Fibroblast of lung (primary cell): ENCODE data around the gene TEX52. TPM values are rescaled to one million over a fixed set of nuclear protein-coding genes. Genes with fewer than 3 reads are reported as not detected.

Experiments
- DNase-seq, 2 donors: peaks; one replicate each; pipeline versions ENCODE4 v3.0.0 to v3.0.0-alpha.2; 2010; ENCODE audit warnings: low read depth in 2 of 2
- H2AFZ ChIP-seq: 2 replicates; pipeline ENCODE4 v1.5.1; 2012; ENCODE audit warnings: low read length, control low read depth, inconsistent platforms
- H3K27ac ChIP-seq: 2 replicates; pipeline ENCODE4 v1.5.1; 2011; ENCODE audit warnings: low read length, control low read depth; ENCODE audit not compliant: insufficient read depth
- H3K27me3 ChIP-seq: 2 replicates; pipeline ENCODE4 v1.5.1; 2011; ENCODE audit warnings: mild to moderate bottlenecking, low read length; ENCODE audit not compliant: control insufficient read depth, insufficient read depth
- H3K36me3 ChIP-seq: 2 replicates; pipeline ENCODE4 v1.5.1; 2011; ENCODE audit warnings: low read length; ENCODE audit not compliant: control insufficient read depth, insufficient read depth
- H3K4me1 ChIP-seq: 2 replicates; pipeline ENCODE4 v1.5.1; 2011; ENCODE audit warnings: low read length; ENCODE audit not compliant: control insufficient read depth, insufficient read depth; ENCODE audit errors: extremely low read depth
- H3K4me2 ChIP-seq: 2 replicates; pipeline ENCODE4 v1.5.1; 2011; ENCODE audit warnings: low read length, control low read depth; ENCODE audit not compliant: insufficient read depth; ENCODE audit errors: extremely low read depth
- H3K4me3 ChIP-seq, 4 experiments: fragments of 200-600 bp in 1 of 4; sonication (generic) in 1 of 4; replicated peaks in 1 of 4; 2 replicates each; pipeline ENCODE4 v1.5.1; 2011 to 2016; ENCODE audit warnings: low read length in 4 of 4, low read depth in 3 of 4, mild to moderate bottlenecking in 3 of 4, control low read depth in 2 of 4, inconsistent platforms in 1 of 4, mixed read lengths in 1 of 4; ENCODE audit not compliant: insufficient read depth in 1 of 4; ENCODE audit errors: control extremely low read depth in 1 of 4
- H3K79me2 ChIP-seq: 2 replicates; pipeline ENCODE4 v1.5.1; 2012; ENCODE audit warnings: mild to moderate bottlenecking, low read length, inconsistent platforms; ENCODE audit not compliant: control insufficient read depth, insufficient read depth
- H3K9ac ChIP-seq: 2 replicates; pipeline ENCODE4 v1.5.1; 2011; ENCODE audit warnings: mild to moderate bottlenecking, low read length, control low read depth; ENCODE audit not compliant: insufficient read depth
- H3K9me3 ChIP-seq: 2 replicates; pipeline ENCODE4 v1.5.1; 2012; ENCODE audit warnings: low read depth, low read length; ENCODE audit not compliant: control insufficient read depth, insufficient read depth
- H4K20me1 ChIP-seq: 2 replicates; pipeline ENCODE4 v1.5.1; 2011; ENCODE audit warnings: low read length; ENCODE audit not compliant: control insufficient read depth, insufficient read depth; ENCODE audit errors: extremely low read depth
- EZH2 ChIP-seq: IDR thresholded peaks from 2 replicates; pipeline ENCODE4 v1.5.1; 2012; ENCODE audit warnings: low read length, control low read depth, mild to moderate bottlenecking; ENCODE audit errors: missing control alignments
- polyA plus RNA-seq, 2 donors: library from polyadenylated mRNA; depleted of rRNA in 1 of 2; stranded (reverse) in 1 of 2; unstranded in 1 of 2; fragments of >200 nt; gene quantifications; 2 replicates each; pipeline ENCODE4 v1.2.1, GENCODE V29; 2011 to 2012; ENCODE audit warnings: missing spikeins in 1 of 2
- total RNA-seq: library from RNA; depleted of rRNA; stranded (reverse); fragments of >200 nt; gene quantifications from 2 replicates; pipeline ENCODE4 v1.2.1, GENCODE V29; 2014
- TF ChIP-seq, protein P1 (sequence below), 2 donors: IDR thresholded peaks in 1 of 2; conservative IDR thresholded peaks in 1 of 2; 1 replicate in 1 of 2; 2 replicates in 1 of 2; pipeline ENCODE4 v1.5.1; 2011 to 2012; ENCODE audit warnings: low read length in 2 of 2, control low read depth in 1 of 2, inconsistent platforms in 1 of 2, low read depth in 1 of 2, mild to moderate bottlenecking in 1 of 2

Gene TEX52
- total and polyA plus RNA-seq, 2 donors (not counting 1 experiment from before 2014, with no cell fraction given) = not detected

GRCh38 chr12:2858334-2858733, 1.5 kb upstream of the TEX52 start:
- no peak overlapping the region for H3K4me3 ChIP-seq
- no peaks in the 10 kb centered on the region for H3K27me3 ChIP-seq
- no peak for DNase-seq
- H3K9me3 ChIP-seq = no peaks in the 10 kb centered on the region
- H3K36me3 ChIP-seq = no peaks in the 10 kb centered on the region
- H3K27ac ChIP-seq = no peak overlapping the region
- no peak overlapping the region for H3K4me2 ChIP-seq
- TF ChIP-seq, protein P1, sequence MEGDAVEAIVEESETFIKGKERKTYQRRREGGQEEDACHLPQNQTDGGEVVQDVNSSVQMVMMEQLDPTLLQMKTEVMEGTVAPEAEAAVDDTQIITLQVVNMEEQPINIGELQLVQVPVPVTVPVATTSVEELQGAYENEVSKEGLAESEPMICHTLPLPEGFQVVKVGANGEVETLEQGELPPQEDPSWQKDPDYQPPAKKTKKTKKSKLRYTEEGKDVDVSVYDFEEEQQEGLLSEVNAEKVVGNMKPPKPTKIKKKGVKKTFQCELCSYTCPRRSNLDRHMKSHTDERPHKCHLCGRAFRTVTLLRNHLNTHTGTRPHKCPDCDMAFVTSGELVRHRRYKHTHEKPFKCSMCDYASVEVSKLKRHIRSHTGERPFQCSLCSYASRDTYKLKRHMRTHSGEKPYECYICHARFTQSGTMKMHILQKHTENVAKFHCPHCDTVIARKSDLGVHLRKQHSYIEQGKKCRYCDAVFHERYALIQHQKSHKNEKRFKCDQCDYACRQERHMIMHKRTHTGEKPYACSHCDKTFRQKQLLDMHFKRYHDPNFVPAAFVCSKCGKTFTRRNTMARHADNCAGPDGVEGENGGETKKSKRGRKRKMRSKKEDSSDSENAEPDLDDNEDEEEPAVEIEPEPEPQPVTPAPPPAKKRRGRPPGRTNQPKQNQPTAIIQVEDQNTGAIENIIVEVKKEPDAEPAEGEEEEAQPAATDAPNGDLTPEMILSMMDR (conservative IDR thresholded peaks at IDR 0.05 in 1 of 2, IDR thresholded peaks at IDR 0.05 in 1 of 2; ENCODE audit: low read depth in 1 of 2, low read length in 2 of 2) = no peak
- TF ChIP-seq EZH2 = no peak
- no peaks in the 10 kb centered on the region for H4K20me1 ChIP-seq
- H3K4me1 ChIP-seq = peaks cover 3% of the 10 kb centered on the region
- H2AFZ ChIP-seq = no peak overlapping the region
- no peak overlapping the region for H3K9ac ChIP-seq
- H3K79me2 ChIP-seq = no peaks in the 10 kb centered on the region

- Histone ChIP-seq H4K20me1 (no peaks in the 10 kb centered on the region), H2AFZ (no peak overlapping the region), H3K4me2 (no peak overlapping the region), H3K9me3 (no peaks in the 10 kb centered on the region), H3K27ac (no peak overlapping the region), H3K4me1 (peaks cover 3% of the 10 kb centered on the region), H3K27me3 (no peaks in the 10 kb centered on the region), H3K4me3 (no peak overlapping the region), H3K36me3 (no peaks in the 10 kb centered on the region), H3K79me2 (no peaks in the 10 kb centered on the region), H3K9ac (no peak overlapping the region)
- no peak for TF ChIP-seq EZH2
- TF ChIP-seq, protein P1 (conservative IDR thresholded peaks at IDR 0.05 in 1 of 2, IDR thresholded peaks at IDR 0.05 in 1 of 2; ENCODE audit: low read depth in 1 of 2, low read length in 2 of 2) = no peak
- DNase-seq = no peak
Observed at GRCh38 chr12:2857576-2857975, 737 bp upstream of the TEX52 start.

- Histone ChIP-seq H3K4me2 (no peak overlapping the region), H4K20me1 (no peaks in the 10 kb centered on the region), H3K9ac (no peak overlapping the region), H2AFZ (no peak overlapping the region), H3K27ac (no peak overlapping the region), H3K4me1 (peaks cover 3% of the 10 kb centered on the region), H3K4me3 (no peak overlapping the region), H3K9me3 (no peaks in the 10 kb centered on the region), H3K27me3 (no peaks in the 10 kb centered on the region), H3K79me2 (no peaks in the 10 kb centered on the region), H3K36me3 (no peaks in the 10 kb centered on the region)
- DNase-seq = no peak
- TF ChIP-seq, protein P1 (conservative IDR thresholded peaks at IDR 0.05 in 1 of 2, IDR thresholded peaks at IDR 0.05 in 1 of 2; ENCODE audit: low read depth in 1 of 2, low read length in 2 of 2) = no peak
- TF ChIP-seq EZH2 = no peak
Observed at GRCh38 chr12:2856051-2856450, 788 bp downstream of the TEX52 start.
